Iris pigment epithelial cell (primary cell): Measurements from ENCODE around the gene FKBP6.
"Not testable (repeated sequence)": the region's sequence is repeated elsewhere in the genome, so short reads cannot be mapped to it uniquely, and the experiment has no call there.

Source experiments
- DNase-seq: peaks from one replicate; pipeline ENCODE4 v3.0.0-alpha.2; 2011; ENCODE audit warnings: low read depth

The FKBP6 gene

DNA sequence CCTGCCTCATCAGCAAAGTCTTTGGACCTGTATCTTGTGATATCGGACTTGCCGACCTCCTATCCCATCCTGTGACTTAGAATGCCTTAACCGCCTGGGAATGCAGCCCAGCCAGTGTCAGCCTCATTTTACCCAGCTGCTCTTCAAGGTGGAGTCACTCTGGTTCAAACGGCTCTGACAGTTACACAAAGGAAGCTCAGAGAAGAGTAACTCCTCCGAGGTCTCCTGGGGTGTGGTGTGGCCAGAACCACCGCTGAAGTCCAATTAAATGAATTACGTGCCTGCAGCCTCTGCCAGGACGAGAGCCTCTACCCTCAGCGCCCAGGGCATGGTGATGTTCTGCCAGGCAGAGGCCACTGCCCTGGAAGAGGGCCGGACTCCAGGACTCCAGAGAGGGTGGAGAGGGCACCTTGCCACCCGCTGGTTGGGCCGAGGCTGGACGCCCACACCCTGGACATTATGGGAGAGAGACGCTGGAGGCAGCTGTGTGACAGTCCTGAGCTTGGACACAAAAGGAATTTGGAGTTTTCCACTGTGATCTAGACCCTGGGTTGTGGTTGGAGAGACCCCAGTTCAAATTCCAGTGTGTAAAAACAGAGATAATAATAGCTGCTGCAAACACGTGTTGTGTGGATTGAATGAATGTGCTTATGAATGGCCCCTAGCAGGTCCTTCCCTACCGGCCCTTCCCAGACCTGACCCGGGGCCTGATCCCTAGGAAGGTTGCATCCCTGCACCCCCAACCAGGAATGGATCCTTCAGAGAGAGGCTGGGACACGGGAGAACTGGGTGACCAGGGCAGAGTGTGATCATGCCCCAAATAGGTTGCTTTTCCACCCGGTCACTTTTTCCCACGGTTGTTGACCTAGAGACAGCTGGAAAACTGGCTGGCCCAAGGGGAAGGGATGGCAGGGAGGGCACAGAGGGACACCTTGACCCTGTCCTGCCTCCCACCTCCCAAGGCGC is 67.9 kb downstream of the FKBP6 start:
- DNase-seq: no peak

DNA sequence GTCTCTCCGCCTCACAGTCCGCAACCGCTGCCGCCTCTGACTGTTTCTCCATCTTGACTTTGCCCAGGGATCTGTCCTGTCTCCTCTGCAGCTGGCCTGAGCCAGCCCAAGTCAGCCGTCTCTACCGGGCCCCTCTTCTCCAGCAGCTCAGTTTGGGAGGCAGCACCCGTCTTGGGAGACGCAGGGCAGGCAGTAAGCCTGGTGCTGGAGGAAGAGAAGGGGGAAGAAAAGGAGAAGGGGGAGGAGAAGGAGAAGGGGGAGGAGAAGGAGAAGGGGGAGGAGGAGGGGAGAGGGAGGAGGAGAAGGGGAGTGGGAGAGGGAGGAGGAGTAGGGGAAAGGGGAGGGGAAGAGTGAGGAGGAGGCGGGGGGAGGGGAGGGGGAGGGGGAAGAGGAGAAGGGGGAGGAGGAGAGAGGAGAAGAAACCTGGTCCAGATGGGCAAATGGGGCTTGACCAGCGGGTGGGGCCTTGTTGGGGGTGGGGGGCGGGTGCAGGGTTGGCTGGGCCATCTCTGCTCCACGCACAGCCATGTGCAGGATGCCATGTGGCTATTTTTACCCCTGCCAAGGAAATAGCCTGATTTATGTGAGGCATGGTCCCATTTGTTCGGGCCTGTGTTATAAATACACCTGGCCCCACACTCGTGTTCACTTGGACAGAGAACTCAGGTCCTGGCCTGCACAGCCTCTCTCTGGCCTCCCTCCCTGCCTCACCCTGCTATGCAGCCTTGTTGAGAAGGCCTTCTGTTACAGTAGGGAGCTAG is 69.7 kb downstream of the FKBP6 start:
- DNase-seq: no peak

DNA sequence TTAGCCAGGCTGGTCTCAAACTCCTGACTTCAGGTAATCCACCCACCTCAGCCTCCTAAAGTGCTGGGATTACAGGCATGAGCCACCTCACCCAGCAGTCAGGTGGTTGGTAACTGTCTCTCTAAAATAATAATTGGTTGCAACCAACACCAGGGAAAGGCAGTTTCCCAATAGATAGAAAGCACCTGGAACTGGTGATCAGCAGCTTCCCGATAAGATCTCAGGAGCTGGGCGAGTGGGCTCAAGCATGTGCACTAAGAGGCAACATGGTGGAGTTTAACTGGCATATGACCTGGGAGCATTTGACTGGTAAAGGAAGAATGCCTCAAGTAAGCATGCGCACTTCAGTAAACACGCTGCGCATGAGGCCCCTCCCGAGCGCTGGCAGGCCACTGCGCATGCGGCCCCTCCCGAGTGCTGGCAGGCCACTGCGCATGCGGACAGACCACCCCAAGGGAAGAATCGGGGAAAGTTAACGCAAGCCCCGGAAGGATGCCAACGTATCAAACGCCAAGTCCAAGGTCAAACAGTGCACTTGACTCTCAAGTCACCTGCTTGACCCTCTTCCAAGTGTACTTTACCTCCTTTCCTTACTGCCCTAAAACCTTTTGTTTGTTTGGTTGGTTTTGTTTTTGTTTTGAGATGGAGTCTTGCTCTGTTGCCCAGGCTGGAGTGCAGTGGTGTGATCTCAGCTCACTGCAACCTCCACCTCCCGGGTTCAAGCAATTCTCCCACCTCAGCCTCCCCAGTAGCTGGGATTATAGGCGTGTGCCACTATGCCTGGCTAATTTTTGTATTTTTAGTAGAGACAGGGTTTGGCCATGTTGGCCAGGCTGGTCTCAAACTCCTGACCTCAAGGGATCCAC is 71.5 kb downstream of the FKBP6 start:
- peak; percentile 82 for DNase-seq

DNA sequence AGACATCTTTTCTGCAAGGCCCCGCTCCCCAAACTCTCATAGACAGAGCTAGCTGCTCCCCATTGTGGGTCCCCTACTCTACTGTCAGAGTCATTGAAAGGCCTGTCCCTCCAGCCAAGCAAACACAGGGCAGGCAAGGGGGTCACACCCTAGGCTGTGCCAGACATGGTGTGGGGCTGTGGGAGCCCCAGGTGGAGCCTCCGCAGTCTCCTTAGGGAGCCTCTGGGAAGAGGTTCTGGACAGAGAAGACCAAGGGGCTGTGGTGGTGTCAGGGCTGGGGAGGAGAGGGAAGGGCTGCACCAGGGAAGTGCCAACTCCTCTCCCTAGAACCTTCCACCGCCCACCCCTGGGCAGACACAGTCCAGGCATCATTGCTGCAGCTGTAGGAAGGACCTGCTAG is 76.9 kb downstream of the FKBP6 start:
- DNase-seq: not testable (repeated sequence)
